Pancreas (tissue), 10 donors: Measurements from ENCODE around the gene RHNO1. TPM values are rescaled to one million over a fixed set of nuclear protein-coding genes. Genes with fewer than 3 reads are reported as not detected.

Experiments used
- ATAC-seq, 4 donors: fragments of 200-7000 bp; cut with Tn5 transposase; one replicate each; pipeline versions ENCODE4 v1.8.0 to v1.9.1; 2020; ENCODE audit warnings: mild to moderate bottlenecking in 4 of 4, moderate library complexity in 4 of 4
- DNase-seq, 6 donors: peaks; one replicate each; pipeline ENCODE4 v3.0.0-alpha.2; 2020
- FAIRE-seq: peaks from 2 replicates; lab custom pipeline; 2012; peaks lifted over from hg19 to GRCh38; lab: Jason Lieb, UNC
- H3K27ac ChIP-seq, 4 donors: fragments of 200-600 bp; sonication (generic); 1 replicate in 3 of 4; 2 replicates in 1 of 4; pipeline versions ENCODE4 v1.5.0 to v1.8.0; 2020
- H3K27me3 ChIP-seq, 4 donors: fragments of 200-600 bp; one replicate each; pipeline ENCODE4 v1.8.0; 2021
- H3K36me3 ChIP-seq, 3 donors: fragments of 200-600 bp; sonication (generic) in 1 of 3; one replicate each; pipeline versions ENCODE4 v1.5.0 to v1.8.0; 2020 to 2021
- H3K4me1 ChIP-seq, 3 donors: fragments of 200-600 bp; one replicate each; pipeline ENCODE4 v1.8.0; 2021
- H3K4me3 ChIP-seq, 4 donors: fragments of 200-600 bp; sonication (generic) in 2 of 4; one replicate each; pipeline versions ENCODE4 v1.5.0 to v1.8.0; 2020 to 2021
- H3K9me3 ChIP-seq, 4 donors: fragments of 200-600 bp; one replicate each; pipeline ENCODE4 v1.8.0; 2021
- WGBS, 2 donors: extraction: QIAGEN DNeasy Blood & Tissue Kit; methylation state at CpG; one replicate each; pipeline ENCODE4 v1.1.7; 2013; 5-methylcytosine and 5-hydroxymethylcytosine counted together
- intact Hi-C, 3 donors: fragments of 100-400 bp; cut with DNase I; formaldehyde crosslinking; loops; one replicate each; pipeline versions ENCODE4 v1.11.1 to v1.14.2; 2022
- polyA plus RNA-seq, 2 donors: library from polyadenylated mRNA; stranded (reverse); fragments of 200-250 nt; gene quantifications; one replicate each; pipeline ENCODE4 v1.2.3, GENCODE V29; 2013
- total RNA-seq, 6 donors: library from RNA; stranded (reverse); fragmentation: NEBNext Ultra II Directional in 4 of 6; extraction: Animal tissue kit (Norgen Biotek cat#: 25700) in 4 of 6; gene quantifications; one replicate each; pipeline versions ENCODE4 v1.2.1 to v1.2.4, GENCODE V29; 2021 to 2023
- TF ChIP-seq, protein P1 (sequence below), 4 donors: fragments of 200-600 bp; sonication (generic) in 3 of 4; IDR thresholded peaks; one replicate each; pipeline versions ENCODE4 v1.5.0 to v1.8.0; 2021; ENCODE audit warnings: antibody characterized with exemption in 4 of 4
- donor health status: healthy with polysubstance abuse.
- donor health status: DM: no; HTN: no; CAD: no; lungs with moderate emphysema.
- donor health status: DM: no; HTN: no; CAD: no.
- donor health status: control.
- donor health status: control.
- donor health status: Bipolar disorder and iron deficiency.
- donor health status: DM: yes; HTN: yes; CAD: no.
- donor health status: DM: no; HTN: no; CAD: no.
- donor health status: DM: no; HTN: no; CAD: no.
- donor health status: DM: yes; HTN: yes; CAD: no.

Gene RHNO1
- total and polyA plus RNA-seq, 8 donors, result 5.7 to 12.6 (median 8.0) TPM

DNA sequence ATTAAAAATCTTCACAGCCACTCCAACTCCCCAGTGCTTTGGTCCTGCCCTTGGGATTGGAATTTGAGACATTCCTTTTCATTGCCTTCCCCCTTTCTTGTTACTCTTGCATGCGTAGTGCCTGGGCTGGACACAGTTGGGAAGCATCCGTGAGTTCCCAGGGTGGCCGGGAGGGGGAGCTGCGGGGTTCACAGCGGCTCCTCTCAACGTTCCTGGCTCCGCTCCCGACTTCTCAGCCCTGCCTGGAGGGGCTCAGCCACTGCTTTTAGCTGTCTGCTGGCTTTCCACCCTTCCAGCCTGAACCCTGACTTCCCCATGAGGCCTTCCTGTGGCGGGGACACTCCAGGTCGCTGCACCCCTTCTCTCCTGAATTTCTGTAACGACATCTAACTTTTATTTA lies 23.4 kb upstream of the RHNO1 start:
- intact Hi-C loops, result loop anchor here in 1 of 3 donors (10.0 kb wide), 2 partner anchors 91 to 181 kb away; no protein-coding TSS in a partner anchor
- Histone ChIP-seq H3K4me1 (peaks cover 4 to 7% (median 5%) of the 10 kb centered on the region in 3 donors), H3K4me3 (no peak overlapping the region), H3K36me3 (no peaks in the 10 kb centered on the region), H3K9me3 (no peaks in the 10 kb centered on the region), H3K27ac (no peak overlapping the region), H3K27me3 (no peaks in the 10 kb centered on the region)
- TF ChIP-seq, protein P1, sequence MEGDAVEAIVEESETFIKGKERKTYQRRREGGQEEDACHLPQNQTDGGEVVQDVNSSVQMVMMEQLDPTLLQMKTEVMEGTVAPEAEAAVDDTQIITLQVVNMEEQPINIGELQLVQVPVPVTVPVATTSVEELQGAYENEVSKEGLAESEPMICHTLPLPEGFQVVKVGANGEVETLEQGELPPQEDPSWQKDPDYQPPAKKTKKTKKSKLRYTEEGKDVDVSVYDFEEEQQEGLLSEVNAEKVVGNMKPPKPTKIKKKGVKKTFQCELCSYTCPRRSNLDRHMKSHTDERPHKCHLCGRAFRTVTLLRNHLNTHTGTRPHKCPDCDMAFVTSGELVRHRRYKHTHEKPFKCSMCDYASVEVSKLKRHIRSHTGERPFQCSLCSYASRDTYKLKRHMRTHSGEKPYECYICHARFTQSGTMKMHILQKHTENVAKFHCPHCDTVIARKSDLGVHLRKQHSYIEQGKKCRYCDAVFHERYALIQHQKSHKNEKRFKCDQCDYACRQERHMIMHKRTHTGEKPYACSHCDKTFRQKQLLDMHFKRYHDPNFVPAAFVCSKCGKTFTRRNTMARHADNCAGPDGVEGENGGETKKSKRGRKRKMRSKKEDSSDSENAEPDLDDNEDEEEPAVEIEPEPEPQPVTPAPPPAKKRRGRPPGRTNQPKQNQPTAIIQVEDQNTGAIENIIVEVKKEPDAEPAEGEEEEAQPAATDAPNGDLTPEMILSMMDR (IDR thresholded peaks at IDR 0.05), result peak; percentile 69 to 85 (median 82)
- FAIRE-seq, result no peak
- peak; percentile 72 to 91 (median 86) for ATAC-seq
- WGBS, 2 donors, result 18 to 21% methylated on average over 11 of the region's 11 CpGs
- peak; percentile 69 to 92 (median 86) for DNase-seq

DNA sequence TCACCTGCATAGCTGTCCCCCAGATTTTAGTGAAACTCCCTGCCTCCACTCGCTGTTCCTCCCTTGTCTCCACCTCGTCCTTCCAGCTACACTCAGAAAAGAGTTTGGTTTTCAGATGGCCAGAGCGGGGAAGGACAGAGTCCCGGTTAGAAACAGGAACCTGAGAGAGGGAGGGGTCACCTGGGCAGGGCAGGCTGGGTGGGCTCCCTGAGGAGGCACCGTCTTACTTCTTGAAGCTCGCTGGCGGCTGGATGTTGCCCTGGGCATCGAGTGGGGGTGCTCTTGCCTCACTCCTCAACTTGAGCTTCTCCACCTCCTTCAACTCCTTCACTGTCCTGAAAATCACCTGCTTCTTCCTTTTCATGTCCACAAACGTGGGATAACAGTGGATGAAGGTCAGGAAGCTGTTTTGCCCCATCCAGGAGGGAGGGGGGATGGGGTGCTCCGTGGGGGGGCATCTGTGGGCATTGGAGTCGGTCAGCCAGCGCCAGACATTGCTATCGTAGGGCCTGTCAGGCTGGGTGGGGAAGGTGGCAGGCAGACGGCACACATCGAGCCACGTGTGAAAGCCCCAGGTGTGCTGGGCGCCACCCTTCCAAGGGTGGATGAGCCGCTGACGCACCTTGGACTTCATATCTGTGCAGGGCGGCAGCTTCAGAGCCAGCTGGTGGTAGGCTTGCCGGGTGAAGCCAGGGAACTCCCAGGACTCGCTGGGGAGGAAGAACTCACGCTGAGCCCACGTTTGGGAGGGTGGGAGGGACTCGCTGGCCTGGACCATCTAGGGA lies 22.2 kb upstream of the RHNO1 start:
- ATAC-seq, result peak; percentile 87 to 89 (median 88)
- H3K4me1 ChIP-seq, result peaks cover 4 to 7% (median 5%) of the 10 kb centered on the region in 3 donors

DNA sequence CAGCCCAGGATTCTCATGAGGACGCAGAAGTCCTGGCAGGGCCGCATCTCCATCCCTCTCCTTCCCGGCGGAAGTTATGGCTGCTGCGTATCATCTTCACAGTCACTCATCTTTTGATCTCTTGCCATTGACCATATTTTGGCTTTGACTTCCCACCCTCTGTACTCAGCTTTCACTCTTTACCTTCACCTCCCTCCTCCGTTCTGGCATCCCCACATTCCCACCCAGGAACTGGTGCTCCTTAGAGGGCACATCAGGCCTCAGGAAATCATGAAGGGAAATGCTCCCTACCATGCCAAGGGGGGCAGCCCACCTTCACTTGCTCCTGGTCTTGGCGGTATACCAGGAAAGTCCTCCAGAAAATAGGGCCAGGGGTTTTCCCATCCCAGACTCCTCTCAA lies 21.5 kb upstream of the RHNO1 start:
- H3K9me3 ChIP-seq, result no peaks in the 10 kb centered on the region
- no peaks in the 10 kb centered on the region for H3K36me3 ChIP-seq
- FAIRE-seq (no peak), ATAC-seq (no peak), DNase-seq (peak in 1 of 6 donors; percentile 25)
- peak overlapping the region in 1 of 4 donors; percentile 5 for H3K27ac ChIP-seq
- peaks cover 4 to 7% (median 5%) of the 10 kb centered on the region in 3 donors for H3K4me1 ChIP-seq
- TF ChIP-seq, protein P1 (IDR thresholded peaks at IDR 0.05), result no peak
- 89 to 94% methylated on average over 7 of the region's 7 CpGs for WGBS, 2 donors
- intact Hi-C loops, result loop anchor here in 1 of 3 donors (10.0 kb wide), 2 partner anchors 89 to 179 kb away; no protein-coding TSS in a partner anchor
- H3K4me3 ChIP-seq, result no peak overlapping the region
- no peaks in the 10 kb centered on the region for H3K27me3 ChIP-seq

More for the DNA sequence above, 22.2 kb upstream of the RHNO1 start:
- Histone ChIP-seq H3K27me3 (no peaks in the 10 kb centered on the region), H3K4me3 (no peak overlapping the region), H3K27ac (peak overlapping the region in 1 of 4 donors; percentile 22), H3K36me3 (no peaks in the 10 kb centered on the region), H3K9me3 (no peaks in the 10 kb centered on the region)
- 55 to 56% methylated on average over 25 of the region's 25 CpGs for WGBS, 2 donors
- intact Hi-C loops, result loop anchor here in 1 of 3 donors (10.0 kb wide), 2 partner anchors 90 to 180 kb away; no protein-coding TSS in a partner anchor
- no peak for FAIRE-seq
- DNase-seq, result peak; percentile 61 to 92 (median 80)
- TF ChIP-seq, protein P1 (IDR thresholded peaks at IDR 0.05), result no peak

DNA sequence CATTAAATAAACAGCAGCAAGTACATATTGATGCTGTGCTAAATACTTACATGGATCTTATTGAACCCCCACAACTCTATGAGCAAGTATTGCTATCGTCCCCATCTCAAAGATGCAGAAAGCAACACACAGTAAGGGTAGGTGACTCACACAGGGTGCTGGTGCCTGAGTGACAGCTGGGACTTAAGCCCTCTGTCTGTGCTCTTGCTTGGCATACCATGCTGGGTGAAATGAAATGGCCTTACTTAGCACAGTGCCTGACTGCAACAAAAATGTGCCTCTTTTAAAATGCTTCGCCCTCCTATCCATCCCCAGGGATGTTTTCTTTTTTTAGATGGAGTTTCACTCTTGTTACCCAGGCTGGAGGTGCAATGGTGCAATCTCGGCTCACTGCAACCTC lies 21.0 kb upstream of the RHNO1 start:
- 91 to 93% methylated on average over 3 of the region's 3 CpGs for WGBS, 2 donors

More for the DNA sequence above, 21.0 kb upstream of the RHNO1 start:
- Histone ChIP-seq H3K27me3 (no peaks in the 10 kb centered on the region), H3K36me3 (no peaks in the 10 kb centered on the region), H3K4me1 (peaks cover 4 to 7% (median 5%) of the 10 kb centered on the region in 3 donors), H3K9me3 (no peaks in the 10 kb centered on the region), H3K27ac (no peak overlapping the region), H3K4me3 (no peak overlapping the region)
- intact Hi-C loops, result loop anchor here in 1 of 3 donors (10.0 kb wide), 2 partner anchors 89 to 179 kb away; no protein-coding TSS in a partner anchor
- peak in 1 of 6 donors; percentile 29 for DNase-seq
- ATAC-seq, result peak in 2 of 4 donors; percentile 46 to 49
- no peak for FAIRE-seq
- TF ChIP-seq, protein P1 (IDR thresholded peaks at IDR 0.05), result no peak
